ENCODE measurements around the gene ENPP1. TPM values are rescaled to one million over a fixed set of nuclear protein-coding genes. Genes with fewer than 3 reads are reported as not detected.
"Not testable (repeated sequence)": the region's sequence is repeated elsewhere in the genome, so short reads cannot be mapped to it uniquely, and the experiment has no call there.

ENPP1 gene
- total RNA-seq, 1 donor from 2014 or later = 34.8 TPM

DNA sequence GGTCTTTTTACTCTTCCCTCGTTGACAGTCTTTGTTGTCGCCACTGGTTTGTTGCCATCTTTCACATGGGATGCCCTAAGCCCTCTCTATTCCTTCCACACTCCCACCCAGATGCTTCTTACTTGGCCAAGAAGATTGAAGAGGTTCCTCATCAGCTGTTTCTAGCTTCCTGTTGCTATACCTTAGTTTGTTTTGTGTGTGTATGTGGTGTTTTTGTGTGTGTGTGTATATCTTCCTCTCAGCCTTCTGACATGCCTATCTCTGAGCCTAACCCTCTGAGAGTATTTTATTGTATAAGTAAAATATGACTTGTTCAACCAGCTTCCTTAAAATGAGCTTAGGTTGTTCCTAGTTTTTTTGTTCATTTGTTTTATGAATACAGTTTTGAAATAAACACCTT is 35.9 kb downstream of the ENPP1 start:
- H3K4me1 Mint-ChIP-seq (ENCODE audit: low read depth) = no peaks in the 10 kb centered on the region
- no peak for DNase-seq (ENCODE audit: low spot score)
- intact Hi-C loops (cut with micrococcal nuclease) = no loop called here
- H3K36me3 Mint-ChIP-seq (ENCODE audit: low read depth) = no peaks in the 10 kb centered on the region
- H3K4me3 Mint-ChIP-seq (ENCODE audit: low read depth) = no peak overlapping the region
- H3K27ac Mint-ChIP-seq = no peak overlapping the region
- H3K9me3 Mint-ChIP-seq = no peaks in the 10 kb centered on the region
- peaks cover 42% of the 10 kb centered on the region for H3K27me3 Mint-ChIP-seq (ENCODE audit: low read depth)

DNA sequence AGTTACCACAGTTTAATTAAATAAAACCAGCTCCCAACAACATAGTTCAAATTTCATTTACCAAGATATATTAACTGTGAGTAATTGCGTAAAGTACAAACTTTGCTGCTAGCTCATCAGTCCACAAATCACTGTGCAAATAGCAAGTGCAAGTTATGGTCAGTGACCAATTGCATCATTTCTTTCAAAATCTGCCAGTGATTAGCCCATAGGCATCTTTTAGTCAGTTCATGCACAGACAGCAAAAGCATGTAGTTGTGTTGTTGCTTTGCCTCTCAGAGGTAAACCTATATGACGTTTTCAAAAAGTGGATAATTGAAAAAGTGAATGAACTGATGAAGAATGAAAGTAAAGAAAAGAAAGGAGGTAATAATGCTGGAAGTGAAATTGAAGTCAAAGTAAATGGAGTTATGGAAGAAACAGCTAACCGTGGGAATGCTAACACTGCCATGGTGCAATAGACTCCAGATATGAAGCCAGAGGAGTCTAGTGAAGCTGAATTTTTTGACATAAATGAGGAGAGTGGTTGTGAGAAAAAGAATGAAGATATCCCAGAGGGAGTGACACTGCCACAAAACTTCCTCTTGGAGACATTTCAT is 36.5 kb downstream of the ENPP1 start:
- DNase-seq (ENCODE audit: low spot score) = no peak
- Mint-ChIP-seq H3K27me3 (ENCODE audit: low read depth) (peaks cover 36% of the 10 kb centered on the region), H3K27ac (no peak overlapping the region), H3K36me3 (ENCODE audit: low read depth) (no peaks in the 10 kb centered on the region), H3K9me3 (no peaks in the 10 kb centered on the region), H3K4me1 (ENCODE audit: low read depth) (no peaks in the 10 kb centered on the region), H3K4me3 (ENCODE audit: low read depth) (no peak overlapping the region)
- intact Hi-C loops (cut with micrococcal nuclease) = no loop called here

GRCh38 chr6:131846023-131846663 is 38.3 kb downstream of the ENPP1 start:
- H3K4me1 Mint-ChIP-seq (ENCODE audit: low read depth) = no peaks in the 10 kb centered on the region
- H3K27me3 Mint-ChIP-seq (ENCODE audit: low read depth) = peaks cover 27% of the 10 kb centered on the region
- intact Hi-C loops (cut with micrococcal nuclease) = no loop called here
- peaks cover 4% of the 10 kb centered on the region for H3K36me3 Mint-ChIP-seq (ENCODE audit: low read depth)
- H3K4me3 Mint-ChIP-seq (ENCODE audit: low read depth) = no peak overlapping the region
- no peaks in the 10 kb centered on the region for H3K9me3 Mint-ChIP-seq
- H3K27ac Mint-ChIP-seq = no peak overlapping the region
- no peak for DNase-seq (ENCODE audit: low spot score)

DNA sequence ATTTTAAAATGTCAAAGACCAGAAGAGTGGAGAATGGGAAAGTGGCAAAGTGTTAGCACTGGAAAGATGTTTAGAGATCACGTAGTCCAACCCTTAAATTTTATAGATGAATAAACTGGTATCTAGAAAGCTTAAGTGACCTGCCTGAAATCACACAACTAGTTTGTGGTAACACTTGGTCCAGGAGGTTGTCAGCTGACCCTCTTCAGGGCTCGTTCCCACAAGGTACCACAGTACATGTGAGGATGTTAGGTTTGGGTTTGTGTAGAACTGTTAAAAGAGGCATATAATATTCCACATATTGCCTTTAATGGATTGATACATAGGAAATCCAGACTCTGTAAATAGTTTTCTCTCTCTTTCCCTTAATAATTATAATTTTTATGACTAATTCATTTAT is 39.1 kb downstream of the ENPP1 start:
- intact Hi-C loops (cut with micrococcal nuclease) = no loop called here
- Mint-ChIP-seq H3K27ac (no peak overlapping the region), H3K36me3 (ENCODE audit: low read depth) (peaks cover 4% of the 10 kb centered on the region), H3K4me3 (ENCODE audit: low read depth) (no peak overlapping the region), H3K9me3 (no peaks in the 10 kb centered on the region), H3K27me3 (ENCODE audit: low read depth) (peaks cover 26% of the 10 kb centered on the region), H3K4me1 (ENCODE audit: low read depth) (no peaks in the 10 kb centered on the region)
- DNase-seq (ENCODE audit: low spot score) = no peak

GRCh38 chr6:131849799-131850198 is 42.0 kb downstream of the ENPP1 start:
- H3K27ac Mint-ChIP-seq = no peak overlapping the region
- intact Hi-C loops (cut with micrococcal nuclease) = no loop called here
- no peak overlapping the region for H3K4me3 Mint-ChIP-seq (ENCODE audit: low read depth)

GRCh38 chr6:131851049-131851769 is 43.4 kb downstream of the ENPP1 start:
- Mint-ChIP-seq H3K4me3 (ENCODE audit: low read depth) (no peak overlapping the region), H3K9me3 (no peaks in the 10 kb centered on the region), H3K4me1 (ENCODE audit: low read depth) (no peaks in the 10 kb centered on the region), H3K36me3 (ENCODE audit: low read depth) (peaks cover 7% of the 10 kb centered on the region), H3K27ac (no peak overlapping the region), H3K27me3 (ENCODE audit: low read depth) (peaks cover 5% of the 10 kb centered on the region)
- no peak for DNase-seq (ENCODE audit: low spot score)
- intact Hi-C loops (cut with micrococcal nuclease) = no loop called here

More at GRCh38 chr6:131849799-131850198, 42.0 kb downstream of the ENPP1 start:
- H3K27me3 Mint-ChIP-seq (ENCODE audit: low read depth) = peaks cover 11% of the 10 kb centered on the region
- no peaks in the 10 kb centered on the region for H3K9me3 Mint-ChIP-seq
- H3K4me1 Mint-ChIP-seq (ENCODE audit: low read depth) = no peaks in the 10 kb centered on the region
- no peak for DNase-seq (ENCODE audit: low spot score)
- H3K36me3 Mint-ChIP-seq (ENCODE audit: low read depth) = peaks cover 4% of the 10 kb centered on the region

DNA sequence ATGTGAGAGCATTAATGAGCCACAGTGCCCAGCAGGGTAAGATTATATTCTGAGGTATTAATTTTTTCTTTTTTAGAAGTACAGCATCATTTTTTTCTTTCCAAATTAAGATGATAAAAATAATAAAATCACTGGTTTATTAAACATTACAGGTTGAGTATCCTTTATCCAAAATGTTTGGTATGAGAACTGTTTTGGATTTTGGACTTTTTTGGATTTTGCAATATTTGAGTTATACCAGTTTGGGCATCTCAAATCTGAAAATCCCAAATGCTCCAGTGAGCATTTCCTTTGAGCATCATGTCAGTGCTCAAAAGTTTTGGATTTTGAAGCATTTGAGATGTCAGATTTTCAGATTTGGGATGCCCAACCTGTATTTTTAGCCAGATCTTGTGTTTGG is 44.4 kb downstream of the ENPP1 start:
- Mint-ChIP-seq H3K4me1 (ENCODE audit: low read depth) (no peaks in the 10 kb centered on the region), H3K36me3 (ENCODE audit: low read depth) (peaks cover 7% of the 10 kb centered on the region), H3K4me3 (ENCODE audit: low read depth) (no peak overlapping the region), H3K27me3 (ENCODE audit: low read depth) (no peaks in the 10 kb centered on the region), H3K27ac (no peak overlapping the region), H3K9me3 (no peaks in the 10 kb centered on the region)
- no peak for DNase-seq (ENCODE audit: low spot score)
- intact Hi-C loops (cut with micrococcal nuclease) = no loop called here

- Mint-ChIP-seq H3K9me3 (no peaks in the 10 kb centered on the region), H3K27me3 (ENCODE audit: low read depth) (no peaks in the 10 kb centered on the region), H3K27ac (no peak overlapping the region), H3K4me3 (ENCODE audit: low read depth) (no peak overlapping the region), H3K4me1 (ENCODE audit: low read depth) (peaks cover 2% of the 10 kb centered on the region), H3K36me3 (ENCODE audit: low read depth) (peaks cover 19% of the 10 kb centered on the region)
- intact Hi-C loops (cut with micrococcal nuclease) = no loop called here
- DNase-seq (ENCODE audit: low spot score) = no peak
Observed at GRCh38 chr6:131854803-131855202, 47.0 kb downstream of the ENPP1 start.

GRCh38 chr6:131858765-131859415 is 51.1 kb downstream of the ENPP1 start:
- intact Hi-C loops (cut with micrococcal nuclease) = no loop called here
- peaks cover 1% of the 10 kb centered on the region for H3K27me3 Mint-ChIP-seq (ENCODE audit: low read depth)
- H3K4me3 Mint-ChIP-seq (ENCODE audit: low read depth) = no peak overlapping the region

GRCh38 chr6:131859658-131860057 is 51.8 kb downstream of the ENPP1 start:
- not testable (repeated sequence) for DNase-seq (ENCODE audit: low spot score); H3K9me3 Mint-ChIP-seq; H3K4me3 Mint-ChIP-seq (ENCODE audit: low read depth); H3K4me1 Mint-ChIP-seq (ENCODE audit: low read depth); H3K27ac Mint-ChIP-seq; H3K27me3 Mint-ChIP-seq (ENCODE audit: low read depth)
- intact Hi-C loops (cut with micrococcal nuclease) = loop anchor here (5.0 kb wide), 1 partner anchor 37 kb away; no protein-coding TSS in a partner anchor
- peaks cover 32% of the 10 kb centered on the region for H3K36me3 Mint-ChIP-seq (ENCODE audit: low read depth)

More at GRCh38 chr6:131858765-131859415, 51.1 kb downstream of the ENPP1 start:
- DNase-seq (ENCODE audit: low spot score) = no peak
- H3K36me3 Mint-ChIP-seq (ENCODE audit: low read depth) = peaks cover 31% of the 10 kb centered on the region
- no peaks in the 10 kb centered on the region for H3K9me3 Mint-ChIP-seq
- peaks cover 4% of the 10 kb centered on the region for H3K4me1 Mint-ChIP-seq (ENCODE audit: low read depth)
- no peak overlapping the region for H3K27ac Mint-ChIP-seq

GRCh38 chr6:131861381-131861780 is 53.6 kb downstream of the ENPP1 start:
- peaks cover 6% of the 10 kb centered on the region for H3K4me1 Mint-ChIP-seq (ENCODE audit: low read depth)
- H3K27ac Mint-ChIP-seq = no peak overlapping the region
- H3K4me3 Mint-ChIP-seq (ENCODE audit: low read depth) = no peak overlapping the region
- H3K36me3 Mint-ChIP-seq (ENCODE audit: low read depth) = peaks cover 29% of the 10 kb centered on the region
- peaks cover 2% of the 10 kb centered on the region for H3K27me3 Mint-ChIP-seq (ENCODE audit: low read depth)
- no peaks in the 10 kb centered on the region for H3K9me3 Mint-ChIP-seq
- intact Hi-C loops (cut with micrococcal nuclease) = loop anchor here (5.0 kb wide), 1 partner anchor 39 kb away; no protein-coding TSS in a partner anchor
- DNase-seq (ENCODE audit: low spot score) = no peak

DNA sequence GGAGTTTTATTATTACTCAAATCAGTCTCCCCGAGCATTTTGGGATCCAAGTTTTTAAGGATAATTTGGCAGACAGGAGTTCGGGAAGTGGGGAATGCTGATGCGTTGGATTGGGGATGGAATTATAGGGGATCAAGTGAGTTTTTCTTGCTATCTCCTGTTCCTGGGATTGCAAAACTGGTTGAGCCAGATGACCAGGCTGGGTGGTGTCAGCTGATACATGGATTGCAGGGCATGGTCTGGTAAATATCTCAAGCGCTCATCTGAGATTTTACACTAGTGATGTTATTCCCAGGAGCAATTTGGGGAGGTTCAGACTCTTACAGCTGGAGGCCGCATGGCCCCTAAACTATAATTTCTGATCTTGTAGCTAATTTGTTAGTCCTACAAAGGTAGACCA is 54.7 kb downstream of the ENPP1 start:
- Mint-ChIP-seq H3K36me3 (ENCODE audit: low read depth) (peaks cover 29% of the 10 kb centered on the region), H3K4me3 (ENCODE audit: low read depth) (no peak overlapping the region), H3K9me3 (no peaks in the 10 kb centered on the region), H3K27me3 (ENCODE audit: low read depth) (peaks cover 2% of the 10 kb centered on the region), H3K27ac (no peak overlapping the region), H3K4me1 (ENCODE audit: low read depth) (peaks cover 6% of the 10 kb centered on the region)
- intact Hi-C loops (cut with micrococcal nuclease) = loop anchor here (5.0 kb wide), 1 partner anchor 40 kb away; no protein-coding TSS in a partner anchor
- DNase-seq (ENCODE audit: low spot score) = no peak
